Liver (tissue), 3 donors: ENCODE results near the gene KLK13.

Experiments
- FOXA1 ChIP-seq: IDR thresholded peaks from 2 replicates; pipeline ENCODE4 v1.6.1; 2016; ENCODE audit warnings: antibody characterized with exemption
- NR2F2 ChIP-seq: IDR thresholded peaks from 2 replicates; pipeline ENCODE4 v1.6.1; 2016; ENCODE audit warnings: antibody characterized with exemption
- RAD21 ChIP-seq, 2 donors: IDR thresholded peaks; 2 replicates each; pipeline ENCODE4 v1.6.1; 2016; ENCODE audit warnings: antibody characterized with exemption in 2 of 2, mild to moderate bottlenecking in 2 of 2
- SP1 ChIP-seq: IDR thresholded peaks from 2 replicates; pipeline ENCODE4 v1.6.1; 2018; ENCODE audit warnings: antibody characterized with exemption, mild to moderate bottlenecking
- TAF1 ChIP-seq: conservative IDR thresholded peaks from 2 replicates; pipeline ENCODE4 v1.6.1; 2016; ENCODE audit warnings: antibody characterized with exemption, mild to moderate bottlenecking
- YY1 ChIP-seq: IDR thresholded peaks from 2 replicates; pipeline ENCODE4 v1.6.1; 2016; ENCODE audit warnings: antibody characterized with exemption, mild to moderate bottlenecking
- TF ChIP-seq, protein P1 (sequence below): fragments of 150-350 bp; IDR thresholded peaks from 2 replicates; pipeline ENCODE4 v1.5.1; 2017; ENCODE audit warnings: improper control_type of control experiment, low read depth, low read length; ENCODE audit not compliant: missing input control
- TF ChIP-seq, protein P2 (sequence below): IDR thresholded peaks from 2 replicates; pipeline ENCODE4 v1.6.1; 2016; ENCODE audit warnings: antibody characterized with exemption, mild to moderate bottlenecking
- TF ChIP-seq, protein P3 (sequence below): IDR thresholded peaks from 2 replicates; pipeline ENCODE4 v1.6.1; 2016; ENCODE audit warnings: antibody characterized with exemption
- donor health status: healthy.
- donor health status: healthy.

DNA sequence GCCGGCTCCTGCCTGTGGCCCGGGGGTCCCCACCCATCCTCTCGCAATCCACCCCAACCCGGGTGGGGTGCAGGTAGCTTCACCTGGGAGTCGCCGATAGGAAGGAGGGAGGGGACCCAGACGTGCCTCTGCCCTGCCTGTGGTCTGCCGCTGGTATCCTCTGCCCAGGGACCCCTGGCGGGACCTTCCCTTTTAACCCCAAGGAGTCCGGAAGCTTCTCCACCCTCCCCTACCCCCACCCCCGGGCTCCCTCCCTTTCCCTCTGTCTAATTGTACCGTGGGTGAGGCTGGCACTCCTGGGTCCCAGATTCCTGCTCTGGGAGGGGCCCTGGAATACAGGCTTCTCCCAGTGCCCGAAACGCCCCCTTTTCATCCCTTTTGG, 45.4 kb downstream of the KLK13 start, which contains the start of gene KLK10:
- TF ChIP-seq, protein P1, sequence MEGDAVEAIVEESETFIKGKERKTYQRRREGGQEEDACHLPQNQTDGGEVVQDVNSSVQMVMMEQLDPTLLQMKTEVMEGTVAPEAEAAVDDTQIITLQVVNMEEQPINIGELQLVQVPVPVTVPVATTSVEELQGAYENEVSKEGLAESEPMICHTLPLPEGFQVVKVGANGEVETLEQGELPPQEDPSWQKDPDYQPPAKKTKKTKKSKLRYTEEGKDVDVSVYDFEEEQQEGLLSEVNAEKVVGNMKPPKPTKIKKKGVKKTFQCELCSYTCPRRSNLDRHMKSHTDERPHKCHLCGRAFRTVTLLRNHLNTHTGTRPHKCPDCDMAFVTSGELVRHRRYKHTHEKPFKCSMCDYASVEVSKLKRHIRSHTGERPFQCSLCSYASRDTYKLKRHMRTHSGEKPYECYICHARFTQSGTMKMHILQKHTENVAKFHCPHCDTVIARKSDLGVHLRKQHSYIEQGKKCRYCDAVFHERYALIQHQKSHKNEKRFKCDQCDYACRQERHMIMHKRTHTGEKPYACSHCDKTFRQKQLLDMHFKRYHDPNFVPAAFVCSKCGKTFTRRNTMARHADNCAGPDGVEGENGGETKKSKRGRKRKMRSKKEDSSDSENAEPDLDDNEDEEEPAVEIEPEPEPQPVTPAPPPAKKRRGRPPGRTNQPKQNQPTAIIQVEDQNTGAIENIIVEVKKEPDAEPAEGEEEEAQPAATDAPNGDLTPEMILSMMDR, result no peak
- no peak for TF ChIP-seq TAF1
- TF ChIP-seq NR2F2, result no peak
- TF ChIP-seq, protein P2, sequence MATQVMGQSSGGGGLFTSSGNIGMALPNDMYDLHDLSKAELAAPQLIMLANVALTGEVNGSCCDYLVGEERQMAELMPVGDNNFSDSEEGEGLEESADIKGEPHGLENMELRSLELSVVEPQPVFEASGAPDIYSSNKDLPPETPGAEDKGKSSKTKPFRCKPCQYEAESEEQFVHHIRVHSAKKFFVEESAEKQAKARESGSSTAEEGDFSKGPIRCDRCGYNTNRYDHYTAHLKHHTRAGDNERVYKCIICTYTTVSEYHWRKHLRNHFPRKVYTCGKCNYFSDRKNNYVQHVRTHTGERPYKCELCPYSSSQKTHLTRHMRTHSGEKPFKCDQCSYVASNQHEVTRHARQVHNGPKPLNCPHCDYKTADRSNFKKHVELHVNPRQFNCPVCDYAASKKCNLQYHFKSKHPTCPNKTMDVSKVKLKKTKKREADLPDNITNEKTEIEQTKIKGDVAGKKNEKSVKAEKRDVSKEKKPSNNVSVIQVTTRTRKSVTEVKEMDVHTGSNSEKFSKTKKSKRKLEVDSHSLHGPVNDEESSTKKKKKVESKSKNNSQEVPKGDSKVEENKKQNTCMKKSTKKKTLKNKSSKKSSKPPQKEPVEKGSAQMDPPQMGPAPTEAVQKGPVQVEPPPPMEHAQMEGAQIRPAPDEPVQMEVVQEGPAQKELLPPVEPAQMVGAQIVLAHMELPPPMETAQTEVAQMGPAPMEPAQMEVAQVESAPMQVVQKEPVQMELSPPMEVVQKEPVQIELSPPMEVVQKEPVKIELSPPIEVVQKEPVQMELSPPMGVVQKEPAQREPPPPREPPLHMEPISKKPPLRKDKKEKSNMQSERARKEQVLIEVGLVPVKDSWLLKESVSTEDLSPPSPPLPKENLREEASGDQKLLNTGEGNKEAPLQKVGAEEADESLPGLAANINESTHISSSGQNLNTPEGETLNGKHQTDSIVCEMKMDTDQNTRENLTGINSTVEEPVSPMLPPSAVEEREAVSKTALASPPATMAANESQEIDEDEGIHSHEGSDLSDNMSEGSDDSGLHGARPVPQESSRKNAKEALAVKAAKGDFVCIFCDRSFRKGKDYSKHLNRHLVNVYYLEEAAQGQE, result no peak
- no peak for TF ChIP-seq FOXA1
- TF ChIP-seq, protein P3, sequence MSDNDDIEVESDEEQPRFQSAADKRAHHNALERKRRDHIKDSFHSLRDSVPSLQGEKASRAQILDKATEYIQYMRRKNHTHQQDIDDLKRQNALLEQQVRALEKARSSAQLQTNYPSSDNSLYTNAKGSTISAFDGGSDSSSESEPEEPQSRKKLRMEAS, result no peak
- TF ChIP-seq SP1, result no peak
- no peak for TF ChIP-seq YY1
- TF ChIP-seq RAD21 (IDR thresholded peaks at IDR 0.05), result no peak
